ENCODE results near the gene JCAD.

Gene JCAD

GRCh38 chr10:30022590-30022989 is 36.8 kb downstream of the JCAD start:
- TF ChIP-seq EZH2phosphoT487 (IDR thresholded peaks at IDR 0.05; ENCODE audit: borderline replicate concordance) = no peak
- TF ChIP-seq, protein P1, sequence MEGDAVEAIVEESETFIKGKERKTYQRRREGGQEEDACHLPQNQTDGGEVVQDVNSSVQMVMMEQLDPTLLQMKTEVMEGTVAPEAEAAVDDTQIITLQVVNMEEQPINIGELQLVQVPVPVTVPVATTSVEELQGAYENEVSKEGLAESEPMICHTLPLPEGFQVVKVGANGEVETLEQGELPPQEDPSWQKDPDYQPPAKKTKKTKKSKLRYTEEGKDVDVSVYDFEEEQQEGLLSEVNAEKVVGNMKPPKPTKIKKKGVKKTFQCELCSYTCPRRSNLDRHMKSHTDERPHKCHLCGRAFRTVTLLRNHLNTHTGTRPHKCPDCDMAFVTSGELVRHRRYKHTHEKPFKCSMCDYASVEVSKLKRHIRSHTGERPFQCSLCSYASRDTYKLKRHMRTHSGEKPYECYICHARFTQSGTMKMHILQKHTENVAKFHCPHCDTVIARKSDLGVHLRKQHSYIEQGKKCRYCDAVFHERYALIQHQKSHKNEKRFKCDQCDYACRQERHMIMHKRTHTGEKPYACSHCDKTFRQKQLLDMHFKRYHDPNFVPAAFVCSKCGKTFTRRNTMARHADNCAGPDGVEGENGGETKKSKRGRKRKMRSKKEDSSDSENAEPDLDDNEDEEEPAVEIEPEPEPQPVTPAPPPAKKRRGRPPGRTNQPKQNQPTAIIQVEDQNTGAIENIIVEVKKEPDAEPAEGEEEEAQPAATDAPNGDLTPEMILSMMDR (conservative IDR thresholded peaks at IDR 0.05; ENCODE audit: low read length) = peak; percentile 48
- Histone ChIP-seq H3K9me2 (replicated peaks; ENCODE audit: low read depth, low read length) (no peaks in the 10 kb centered on the region), H2AFZ (ENCODE audit: low read length) (no peak overlapping the region), H3K79me2 (ENCODE audit: insufficient read depth, low read length) (no peaks in the 10 kb centered on the region), H4K20me1 (ENCODE audit: insufficient read depth, low read length, poor library complexity, severe bottlenecking) (no peaks in the 10 kb centered on the region), H3K36me3 (ENCODE audit: insufficient read depth, low read length) (no peaks in the 10 kb centered on the region), H3F3A (ENCODE audit: low read depth) (no peaks in the 10 kb centered on the region), H3K4me3 (ENCODE audit: low read length, poor library complexity, severe bottlenecking) (no peak overlapping the region), H3K9ac (ENCODE audit: low read depth, low read length, poor library complexity, severe bottlenecking) (no peak overlapping the region), H3K4me2 (ENCODE audit: low read depth, low read length, poor library complexity, severe bottlenecking) (no peak overlapping the region), H3K9me3 (ENCODE audit: insufficient read depth, low read depth, low read length) (no peaks in the 10 kb centered on the region), H3K27me3 (ENCODE audit: insufficient read depth, low read length, poor library complexity, severe bottlenecking) (no peaks in the 10 kb centered on the region), H3K4me1 (ENCODE audit: insufficient read depth, low read length, poor library complexity, severe bottlenecking) (peaks cover 15% of the 10 kb centered on the region)

- no peaks in the 10 kb centered on the region for H3K4me1 ChIP-seq (ENCODE audit: insufficient read depth, low read length, poor library complexity, severe bottlenecking)
- H3K9me2 ChIP-seq (replicated peaks; ENCODE audit: low read depth, low read length) = no peaks in the 10 kb centered on the region
- no peak overlapping the region for H2AFZ ChIP-seq (ENCODE audit: low read length)
- no peak overlapping the region for H3K4me2 ChIP-seq (ENCODE audit: low read depth, low read length, poor library complexity, severe bottlenecking)
- no peaks in the 10 kb centered on the region for H3F3A ChIP-seq (ENCODE audit: low read depth)
- H3K9me3 ChIP-seq (ENCODE audit: insufficient read depth, low read depth, low read length) = no peaks in the 10 kb centered on the region
- TF ChIP-seq, protein P1 (conservative IDR thresholded peaks at IDR 0.05; ENCODE audit: low read length) = no peak
- no peak for TF ChIP-seq EZH2phosphoT487 (IDR thresholded peaks at IDR 0.05; ENCODE audit: borderline replicate concordance)
- no peaks in the 10 kb centered on the region for H3K79me2 ChIP-seq (ENCODE audit: insufficient read depth, low read length)
- no peaks in the 10 kb centered on the region for H4K20me1 ChIP-seq (ENCODE audit: insufficient read depth, low read length, poor library complexity, severe bottlenecking)
- no peaks in the 10 kb centered on the region for H3K36me3 ChIP-seq (ENCODE audit: insufficient read depth, low read length)
- no peak overlapping the region for H3K4me3 ChIP-seq (ENCODE audit: low read length, poor library complexity, severe bottlenecking)
- no peak overlapping the region for H3K9ac ChIP-seq (ENCODE audit: low read depth, low read length, poor library complexity, severe bottlenecking)
- no peaks in the 10 kb centered on the region for H3K27me3 ChIP-seq (ENCODE audit: insufficient read depth, low read length, poor library complexity, severe bottlenecking)
These were observed 39.9 kb downstream of the JCAD start for GRCh38 chr10:30019468-30019867.

GRCh38 chr10:30018496-30018895 is 40.9 kb downstream of the JCAD start:
- Histone ChIP-seq H3K4me1 (ENCODE audit: insufficient read depth, low read length, poor library complexity, severe bottlenecking) (no peaks in the 10 kb centered on the region), H3K9ac (ENCODE audit: low read depth, low read length, poor library complexity, severe bottlenecking) (no peak overlapping the region), H3K4me2 (ENCODE audit: low read depth, low read length, poor library complexity, severe bottlenecking) (no peak overlapping the region), H2AFZ (ENCODE audit: low read length) (no peak overlapping the region), H3K4me3 (ENCODE audit: low read length, poor library complexity, severe bottlenecking) (no peak overlapping the region), H3K9me2 (replicated peaks; ENCODE audit: low read depth, low read length) (no peaks in the 10 kb centered on the region), H3K27me3 (ENCODE audit: insufficient read depth, low read length, poor library complexity, severe bottlenecking) (no peaks in the 10 kb centered on the region), H3K79me2 (ENCODE audit: insufficient read depth, low read length) (no peaks in the 10 kb centered on the region), H3K9me3 (ENCODE audit: insufficient read depth, low read depth, low read length) (no peaks in the 10 kb centered on the region), H3K36me3 (ENCODE audit: insufficient read depth, low read length) (no peaks in the 10 kb centered on the region), H3F3A (ENCODE audit: low read depth) (no peaks in the 10 kb centered on the region), H4K20me1 (ENCODE audit: insufficient read depth, low read length, poor library complexity, severe bottlenecking) (no peaks in the 10 kb centered on the region)
- no peak for TF ChIP-seq EZH2phosphoT487 (IDR thresholded peaks at IDR 0.05; ENCODE audit: borderline replicate concordance)
- TF ChIP-seq, protein P1 (conservative IDR thresholded peaks at IDR 0.05; ENCODE audit: low read length) = no peak
